Right cardiac atrium (tissue), 5 donors: ENCODE data around the gene CERK. TPM values are rescaled to one million over a fixed set of nuclear protein-coding genes. Genes with fewer than 3 reads are reported as not detected.
"Not testable (repeated sequence)": the region's sequence is repeated elsewhere in the genome, so short reads cannot be mapped to it uniquely, and the experiment has no call there.

Experiments
- ATAC-seq, 2 donors: fragments of 200-7000 bp; cut with Tn5 transposase; one replicate each; pipeline versions ENCODE4 v1.8.0 to v1.9.1; 2020; ENCODE audit warnings: moderate library complexity in 2 of 2, mild to moderate bottlenecking in 1 of 2
- DNase-seq, 3 donors: peaks; one replicate each; pipeline ENCODE4 v3.0.0-alpha.2; 2020
- H3K27ac ChIP-seq: one replicate; pipeline ENCODE4 v1.5.1; 2013; ENCODE audit warnings: mild to moderate bottlenecking, low read length, control low read depth, moderate library complexity
- H3K27me3 ChIP-seq: one replicate; pipeline ENCODE4 v1.6.1; 2013; ENCODE audit not compliant: control insufficient read depth, insufficient read depth
- H3K4me1 ChIP-seq: one replicate; pipeline ENCODE4 v1.6.1; 2013; ENCODE audit warnings: low read length; ENCODE audit not compliant: control insufficient read depth, insufficient read depth
- H3K4me3 ChIP-seq: one replicate; pipeline ENCODE4 v1.5.1; 2013; ENCODE audit warnings: low read length, control low read depth
- H3K9me3 ChIP-seq: one replicate; pipeline ENCODE4 v1.6.1; 2013; ENCODE audit warnings: low read length; ENCODE audit not compliant: control insufficient read depth
- WGBS: extraction: QIAGEN DNeasy Blood & Tissue Kit; methylation state at CpG from one replicate; pipeline ENCODE4 v1.1.7; 2013; 5-methylcytosine and 5-hydroxymethylcytosine counted together
- intact Hi-C, 4 donors: fragments of 100-400 bp; cut with DNase I; formaldehyde crosslinking; loops; one replicate each; pipeline versions ENCODE4 v1.11.0 to v1.14.0; 2022 to 2023
- polyA plus RNA-seq: library from polyadenylated mRNA; stranded (reverse); fragments of 200-250 nt; gene quantifications from one replicate; pipeline ENCODE4 v1.2.3, GENCODE V29; 2013
- total RNA-seq, 4 donors: library from RNA; stranded (reverse); fragmentation: NEBNext Ultra II Directional; extraction: Animal tissue kit (Norgen Biotek cat#: 25700); gene quantifications; one replicate each; pipeline ENCODE4 v1.2.1, GENCODE V29; 2021
- donor health status: healthy with polysubstance abuse.
- donor health status: DM: no; HTN: yes; CAD: no.
- donor health status: DM: no; HTN: no; CAD: no.
- donor health status: DM: no; HTN: yes; CAD: no; lungs with severe emphysema.
- donor health status: DM: yes; HTN: yes; CAD: no.

CERK gene
- total and polyA plus RNA-seq, 5 donors: 32.6 to 83.5 (median 61.1) TPM

GRCh38 chr22:46641811-46642266 is 96.2 kb downstream of the CERK start:
- Histone ChIP-seq H3K4me3 (no peak overlapping the region), H3K4me1 (peaks cover 13% of the 10 kb centered on the region), H3K27ac (no peak overlapping the region), H3K27me3 (no peaks in the 10 kb centered on the region), H3K9me3 (no peaks in the 10 kb centered on the region)
- intact Hi-C loops: no loop called here
- no peak for ATAC-seq
- DNase-seq: no peak
- 63% methylated on average over 7 of the region's 7 CpGs for WGBS

GRCh38 chr22:46640293-46641055 is 97.6 kb downstream of the CERK start:
- ATAC-seq: no peak
- H3K4me1 ChIP-seq: peaks cover 9% of the 10 kb centered on the region
- no peaks in the 10 kb centered on the region for H3K9me3 ChIP-seq
- no peaks in the 10 kb centered on the region for H3K27me3 ChIP-seq
- intact Hi-C loops: no loop called here
- no peak overlapping the region for H3K27ac ChIP-seq
- WGBS: 44% methylated on average over 24 of the region's 24 CpGs
- peak in 2 of 3 donors; percentile 20 to 41 for DNase-seq
- H3K4me3 ChIP-seq: no peak overlapping the region

DNA sequence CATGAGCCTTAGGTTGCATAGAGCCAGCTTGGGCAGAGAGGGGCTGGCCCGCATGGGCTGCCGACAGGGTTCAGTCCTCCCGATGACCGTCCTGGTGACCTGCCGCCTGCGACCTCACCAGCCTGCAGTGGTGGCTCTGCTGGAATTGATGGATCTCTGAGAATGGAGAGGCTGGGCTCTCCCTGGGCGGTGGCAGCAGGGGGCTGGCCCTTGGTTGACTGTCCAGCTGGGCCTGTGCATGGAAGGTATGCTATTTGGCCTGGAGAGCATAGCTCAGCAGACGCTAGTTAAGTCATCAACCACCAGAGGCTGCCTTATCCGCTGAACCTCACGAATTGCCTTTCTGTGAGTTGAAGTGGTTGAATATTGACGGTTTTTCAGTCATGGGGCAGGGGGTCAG is 98.2 kb downstream of the CERK start:
- DNase-seq (peak in 2 of 3 donors; percentile 38 to 46), ATAC-seq (no peak)
- Histone ChIP-seq H3K4me1 (peaks cover 9% of the 10 kb centered on the region), H3K27me3 (no peaks in the 10 kb centered on the region), H3K9me3 (no peaks in the 10 kb centered on the region), H3K4me3 (no peak overlapping the region), H3K27ac (no peak overlapping the region)
- intact Hi-C loops: no loop called here
- WGBS: 87% methylated on average over 11 of the region's 11 CpGs

GRCh38 chr22:46638601-46639431 is 99.2 kb downstream of the CERK start:
- peaks cover 9% of the 10 kb centered on the region for H3K4me1 ChIP-seq
- WGBS: 57% methylated on average over 18 of the region's 18 CpGs
- H3K27ac ChIP-seq: no peak overlapping the region
- ATAC-seq: peak; percentile 7 to 30
- DNase-seq: peak in 2 of 3 donors; percentile 64 to 77
- H3K4me3 ChIP-seq: no peak overlapping the region
- no peaks in the 10 kb centered on the region for H3K9me3 ChIP-seq
- H3K27me3 ChIP-seq: no peaks in the 10 kb centered on the region
- intact Hi-C loops: no loop called here

DNA sequence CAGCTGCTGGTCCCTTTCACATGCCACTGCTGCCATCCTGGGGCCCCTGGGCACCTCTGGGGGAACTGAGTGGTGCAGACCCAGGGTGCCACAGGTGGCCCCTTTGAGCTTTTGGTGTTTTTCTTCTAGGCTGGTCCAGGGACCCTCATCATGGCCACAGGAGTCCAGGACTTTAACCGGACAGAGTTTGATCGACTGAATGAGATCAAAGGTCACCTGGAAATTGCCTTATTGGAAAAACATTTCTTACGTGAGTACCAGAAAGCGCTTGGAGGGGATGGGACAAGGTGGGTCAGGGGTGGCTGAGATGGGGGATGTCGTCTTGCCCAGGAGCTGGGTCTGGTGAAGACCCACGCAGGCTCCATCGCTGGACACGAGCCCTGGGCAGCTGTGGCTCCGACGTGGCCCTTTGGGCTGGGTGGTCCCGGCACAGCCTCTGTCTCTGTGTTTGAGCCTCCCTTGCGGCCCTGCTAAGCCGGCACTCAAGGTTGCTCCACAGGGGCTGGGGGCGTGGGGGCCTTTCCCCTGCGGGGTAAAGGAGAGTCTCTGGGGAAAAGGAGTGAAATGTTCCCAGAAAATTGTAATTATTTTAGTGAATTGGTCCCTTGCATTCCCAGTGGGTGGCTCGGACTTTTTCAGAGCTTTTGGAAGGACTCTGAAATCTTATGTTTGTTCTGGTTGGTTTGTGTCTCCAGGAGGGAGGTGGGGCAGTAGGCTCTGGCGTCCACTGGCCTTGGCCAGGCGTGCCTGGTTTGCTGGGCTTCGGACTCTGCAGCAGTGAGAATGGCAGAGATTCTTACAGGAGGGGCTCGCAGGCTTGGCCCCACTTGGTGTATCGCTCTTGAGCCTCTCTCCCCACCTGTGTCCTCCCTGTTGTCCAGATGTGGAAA is 100.1 kb downstream of the CERK start:
- no peaks in the 10 kb centered on the region for H3K27me3 ChIP-seq
- ATAC-seq (no peak), DNase-seq (peak in 2 of 3 donors; percentile 15 to 53)
- no peak overlapping the region for H3K4me3 ChIP-seq
- H3K4me1 ChIP-seq: peaks cover 9% of the 10 kb centered on the region
- H3K9me3 ChIP-seq: no peaks in the 10 kb centered on the region
- 82% methylated on average over 21 of the region's 21 CpGs for WGBS
- intact Hi-C loops: no loop called here
- no peak overlapping the region for H3K27ac ChIP-seq

GRCh38 chr22:46636221-46637002 is 101.6 kb downstream of the CERK start:
- DNase-seq (peak in 2 of 3 donors; percentile 49 to 55), ATAC-seq (peak in 1 of 2 donors; percentile 4)
- intact Hi-C loops: no loop called here
- no peaks in the 10 kb centered on the region for H3K27me3 ChIP-seq
- H3K27ac ChIP-seq: no peak overlapping the region
- H3K9me3 ChIP-seq: no peaks in the 10 kb centered on the region
- no peak overlapping the region for H3K4me3 ChIP-seq
- H3K4me1 ChIP-seq: peaks cover 9% of the 10 kb centered on the region
- WGBS: 80% methylated on average over 29 of the region's 29 CpGs

DNA sequence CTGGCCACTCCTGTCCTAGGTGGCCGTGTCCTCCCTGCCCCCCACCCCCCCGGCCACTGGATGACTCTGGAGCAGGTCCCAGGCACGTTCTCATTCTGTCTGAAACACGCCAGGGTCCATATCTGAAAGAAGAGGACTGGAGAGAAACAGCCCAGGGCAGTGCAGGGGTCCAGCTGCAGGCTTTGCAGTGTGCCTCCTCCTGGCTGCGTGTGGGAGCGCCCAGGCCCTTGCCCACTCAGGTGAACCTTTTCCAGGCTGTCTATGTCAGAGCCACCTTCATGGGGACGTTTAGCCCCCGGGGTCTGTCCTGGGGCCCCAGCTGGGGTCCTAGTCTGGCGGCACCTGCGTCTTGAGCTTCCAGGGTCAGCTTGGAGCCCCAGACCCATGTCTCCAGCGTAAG is 102.3 kb downstream of the CERK start:
- intact Hi-C loops: no loop called here
- H3K4me1 ChIP-seq: peaks cover 9% of the 10 kb centered on the region
- DNase-seq: peak in 1 of 3 donors; percentile 50
- no peaks in the 10 kb centered on the region for H3K9me3 ChIP-seq
- 63% methylated on average over 11 of the region's 11 CpGs for WGBS
- no peaks in the 10 kb centered on the region for H3K27me3 ChIP-seq
- peak in 1 of 2 donors; percentile 20 for ATAC-seq
- H3K27ac ChIP-seq: no peak overlapping the region
- H3K4me3 ChIP-seq: no peak overlapping the region

- peak in 1 of 2 donors; percentile 7 for ATAC-seq
- H3K27ac ChIP-seq, intact Hi-C loops: not testable (repeated sequence)
Measured at GRCh38 chr22:46634973-46635685, 102.9 kb downstream of the CERK start.

More at GRCh38 chr22:46634973-46635685, 102.9 kb downstream of the CERK start:
- H3K9me3 ChIP-seq, H3K4me1 ChIP-seq, H3K4me3 ChIP-seq, H3K27me3 ChIP-seq: not testable (repeated sequence)
- peak; percentile 65 to 76 (median 73) for DNase-seq
- 36% methylated on average over 27 of the region's 30 CpGs for WGBS
